HCT116 (cell line): Measurements from ENCODE around the gene RUNX2. TPM values are rescaled to one million over a fixed set of nuclear protein-coding genes. Genes with fewer than 3 reads are reported as not detected.

Source experiments
- ATAC-seq: fragments of 200-7000 bp; cut with Tn5 transposase; 2 replicates; pipeline ENCODE4 v1.9.1; 2020; ENCODE audit warnings: mild to moderate bottlenecking, moderate library complexity
- BruUV-seq: library from RNA; stranded (reverse); fragments of 400-500 nt; replicated peaks from 2 replicates; lab custom pipeline; 2021; lab: Mats Ljungman, UMichigan
- CTCF ChIA-PET: fragments of 300-600 bp; sonication (Branson Sonifier 250); formaldehyde crosslinking; loops from one replicate; lab custom pipeline; 2021; ENCODE audit warnings: antibody characterized with exemption; lab: Charles Lee
- POLR2A ChIA-PET: fragments of 300-600, 350-600 bp; sonication (Branson Sonifier 250); formaldehyde crosslinking; loops from one replicate; lab custom pipeline; 2021; ENCODE audit warnings: antibody characterized with exemption; lab: Charles Lee
- RAD21 ChIA-PET, 2 experiments: fragments of 300-600 bp; sonication (Branson Sonifier 250); formaldehyde crosslinking; loops; one replicate each; lab custom pipeline; 2023; ENCODE audit warnings: low total read pairs in 2 of 2; ENCODE audit not compliant: uncharacterized antibody in 2 of 2, unreplicated experiment in 2 of 2, low non-redundant PET in 1 of 2; lab: Charles Lee
- DNase-seq: peaks from one replicate; pipeline ENCODE4 v3.0.0-alpha.2; 2010; ENCODE audit warnings: low read depth, low spot score
- H2AFZ ChIP-seq: fragments of 200-600 bp; shearing (Covaris generic), sonication (generic); 2 replicates; pipeline ENCODE4 v1.6.1; 2017; ENCODE audit warnings: low read depth, mixed run types, mixed read lengths, antibody characterized with exemption, low read length; ENCODE audit not compliant: poor library complexity, severe bottlenecking
- H3K27ac ChIP-seq: 2 replicates; pipeline ENCODE4 v1.5.1; 2012; ENCODE audit warnings: low read depth, low read length
- H3K27me3 ChIP-seq: fragments of 200-600 bp; sonication (generic); 2 replicates; pipeline ENCODE4 v1.6.1; 2016; ENCODE audit warnings: mixed run types, low read length, mixed read lengths; ENCODE audit not compliant: insufficient read depth
- H3K36me3 ChIP-seq, 2 experiments: fragments of 200-500 bp in 1 of 2; fragments of 200-600 bp in 1 of 2; sonication (Bioruptor generic) in 1 of 2; sonication (generic) in 1 of 2; 2 replicates each; pipeline versions ENCODE4 v1.5.1 to v1.6.1; 2014 to 2016; ENCODE audit warnings: low read length in 2 of 2, inconsistent platforms in 1 of 2, mixed read lengths in 1 of 2, mixed run types in 1 of 2; ENCODE audit not compliant: insufficient read depth in 2 of 2, control insufficient read depth in 1 of 2
- H3K4me1 ChIP-seq, 2 experiments: fragments of 200-600 bp in 1 of 2; sonication (generic) in 1 of 2; 2 replicates each; pipeline versions ENCODE4 v1.5.1 to v1.6.1; 2012 to 2017; ENCODE audit warnings: low read length in 2 of 2, inconsistent platforms in 1 of 2, mild to moderate bottlenecking in 1 of 2, mixed read lengths in 1 of 2, mixed run types in 1 of 2, moderate library complexity in 1 of 2; ENCODE audit not compliant: insufficient read depth in 2 of 2, control insufficient read depth in 1 of 2
- H3K4me2 ChIP-seq: fragments of 200-600 bp; sonication (generic); 2 replicates; pipeline ENCODE4 v1.6.1; 2017; ENCODE audit warnings: mixed run types, low read length, mixed read lengths
- H3K4me3 ChIP-seq, 2 experiments: fragments of 200-600 bp in 1 of 2; sonication (generic) in 1 of 2; replicated peaks in 1 of 2; 2 replicates each; pipeline ENCODE4 v1.5.1; 2011 to 2016; ENCODE audit warnings: low read length in 2 of 2, control low read depth in 1 of 2, low read depth in 1 of 2, mild to moderate bottlenecking in 1 of 2, mixed read lengths in 1 of 2, mixed run types in 1 of 2
- H3K79me2 ChIP-seq: fragments of 200-600 bp; sonication (generic); 2 replicates; pipeline ENCODE4 v1.6.1; 2017; ENCODE audit warnings: mild to moderate bottlenecking, mixed run types, low read length, moderate library complexity, mixed read lengths; ENCODE audit not compliant: insufficient read depth
- H3K9ac ChIP-seq: fragments of 200-600 bp; sonication (generic); 2 replicates; pipeline ENCODE4 v1.6.1; 2016; ENCODE audit warnings: low read length, mixed read lengths
- H3K9me2 ChIP-seq: fragments of 200-600 bp; sonication (generic), shearing (Covaris generic); 2 replicates; pipeline ENCODE4 v1.6.1; 2017; ENCODE audit warnings: mixed run types, mild to moderate bottlenecking, moderate library complexity; ENCODE audit not compliant: insufficient read depth
- H3K9me3 ChIP-seq, 2 experiments: fragments of 200-500 bp in 1 of 2; fragments of 200-600 bp in 1 of 2; sonication (Bioruptor generic) in 1 of 2; sonication (generic) in 1 of 2; 2 replicates each; pipeline ENCODE4 v1.6.1; 2014 to 2017; ENCODE audit warnings: low read length in 2 of 2, mixed read lengths in 2 of 2, inconsistent platforms in 1 of 2, low read depth in 1 of 2, mild to moderate bottlenecking in 1 of 2, mixed run types in 1 of 2, moderate library complexity in 1 of 2; ENCODE audit not compliant: control insufficient read depth in 1 of 2, insufficient read depth in 1 of 2
- H4K20me1 ChIP-seq: fragments of 200-600 bp; sonication (generic), shearing (Covaris generic); 2 replicates; pipeline ENCODE4 v1.6.1; 2017; ENCODE audit warnings: mixed run types, mild to moderate bottlenecking, moderate library complexity; ENCODE audit not compliant: insufficient read depth
- CBX3 ChIP-seq: IDR thresholded peaks from 2 replicates; pipeline ENCODE4 v1.6.1; 2012; ENCODE audit warnings: low read depth
- CEBPB ChIP-seq: IDR thresholded peaks from 2 replicates; pipeline ENCODE4 v1.6.1; 2012; ENCODE audit warnings: low read depth
- CTCF ChIP-seq, 3 experiments: fragments of 200-600 bp in 1 of 3; sonication (generic) in 1 of 3; IDR thresholded peaks in 2 of 3; conservative IDR thresholded peaks in 1 of 3; 2 replicates each; pipeline ENCODE4 v1.5.1; 2012 to 2017; ENCODE audit warnings: low read depth in 2 of 3, low read length in 2 of 3, antibody characterized with exemption in 1 of 3, borderline replicate concordance in 1 of 3, control low read depth in 1 of 3, mild to moderate bottlenecking in 1 of 3, mixed read lengths in 1 of 3, mixed run types in 1 of 3, moderate library complexity in 1 of 3; ENCODE audit not compliant: insufficient read depth in 1 of 3
- EGR1 ChIP-seq: IDR thresholded peaks from 2 replicates; pipeline ENCODE4 v1.6.1; 2012; ENCODE audit warnings: low read depth
- EZH2 ChIP-seq: fragments of 200-600 bp; sonication (generic); IDR thresholded peaks from 2 replicates; pipeline ENCODE4 v1.6.1; 2017; ENCODE audit warnings: antibody characterized with exemption, mixed run types
- EZH2phosphoT487 ChIP-seq: fragments of 200-600 bp; IDR thresholded peaks from 2 replicates; pipeline ENCODE4 v1.6.1; 2018; ENCODE audit warnings: antibody characterized with exemption, borderline replicate concordance
- FOSL1 ChIP-seq: IDR thresholded peaks from 2 replicates; pipeline ENCODE4 v1.6.1; 2012; ENCODE audit warnings: low read depth
- JUND ChIP-seq: IDR thresholded peaks from 2 replicates; pipeline ENCODE4 v1.6.1; 2012
- POLR2A ChIP-seq: IDR thresholded peaks from 2 replicates; pipeline ENCODE4 v1.7.0; 2011; ENCODE audit warnings: borderline replicate concordance; ENCODE audit not compliant: insufficient read depth, insufficient read length; ENCODE audit errors: extremely low read depth
- POLR2AphosphoS5 ChIP-seq: IDR thresholded peaks from 2 replicates; pipeline ENCODE4 v1.6.1; 2011; ENCODE audit warnings: mild to moderate bottlenecking, low read depth, low read length, moderate library complexity
- RAD21 ChIP-seq: IDR thresholded peaks from 2 replicates; pipeline ENCODE4 v1.6.1; 2012; ENCODE audit warnings: low read depth, mild to moderate bottlenecking
- SIN3A ChIP-seq: IDR thresholded peaks from 2 replicates; pipeline ENCODE4 v1.6.1; 2012; ENCODE audit warnings: low read depth
- SP1 ChIP-seq: IDR thresholded peaks from 2 replicates; pipeline ENCODE4 v1.6.1; 2012; ENCODE audit warnings: low read depth
- TCF7L2 ChIP-seq: IDR thresholded peaks from 2 replicates; pipeline ENCODE4 v1.7.0; 2011; ENCODE audit warnings: borderline replicate concordance, inconsistent platforms; ENCODE audit not compliant: insufficient read depth, insufficient read length; ENCODE audit errors: extremely low read depth
- YY1 ChIP-seq: IDR thresholded peaks from 2 replicates; pipeline ENCODE4 v1.6.1; 2011; ENCODE audit warnings: low read length, low read depth, moderate library complexity, mild to moderate bottlenecking; ENCODE audit not compliant: insufficient replicate concordance; ENCODE audit errors: extremely low read depth
- ZNF274 ChIP-seq: fragments of 200-500 bp; sonication (Bioruptor generic); IDR thresholded peaks from 2 replicates; pipeline ENCODE4 v1.6.1; 2014; ENCODE audit warnings: mild to moderate bottlenecking, low read depth, low read length, inconsistent platforms
- intact Hi-C: fragments of 100-400 bp; cut with micrococcal nuclease; formaldehyde crosslinking; loops from 2 replicates; pipeline ENCODE4 v1.10.0; 2022
- total RNA-seq: library from RNA; stranded (reverse); gene quantifications from one replicate; pipeline ENCODE4 v1.2.1, GENCODE V29; 2021; ENCODE audit not compliant: unreplicated experiment

Gene RUNX2
- total RNA-seq, 1 experiment from 2014 or later: 1.1 TPM

GRCh38 chr6:45522486-45522885, 194.4 kb downstream of the RUNX2 start:
- no peak for ATAC-seq
- Histone ChIP-seq H3K27ac (no peak overlapping the region), H4K20me1 (no peaks in the 10 kb centered on the region), H2AFZ (no peak overlapping the region), H3K79me2 (no peaks in the 10 kb centered on the region), H3K36me3 (no peaks in the 10 kb centered on the region), H3K9ac (no peak overlapping the region), H3K4me1 (peaks cover 27 to 33% of the 10 kb centered on the region in 2 experiments), H3K4me2 (no peak overlapping the region), H3K27me3 (no peaks in the 10 kb centered on the region; the same call in 1 of the 2 replicates), H3K9me2 (no peaks in the 10 kb centered on the region), H3K4me3 (no peak overlapping the region), H3K9me3 (no peaks in the 10 kb centered on the region)
- RAD21 ChIA-PET: no interaction called here
- intact Hi-C loops: no loop called here
- no TSS peak for BruUV-seq
- CTCF ChIA-PET: no interaction called here
- TF ChIP-seq ZNF274 (no peak), SIN3A (no peak), JUND (no peak), EZH2phosphoT487 (no peak), SP1 (no peak), POLR2A (no peak), CEBPB (no peak), POLR2AphosphoS5 (no peak), YY1 (no peak), TCF7L2 (no peak)
- no peak for DNase-seq
- POLR2A ChIA-PET: no interaction called here

GRCh38 chr6:45527210-45527609, 199.1 kb downstream of the RUNX2 start:
- Histone ChIP-seq H3K4me2 (no peak overlapping the region), H3K4me3 (no peak overlapping the region), H3K36me3 (no peaks in the 10 kb centered on the region), H3K27me3 (peaks cover 17% of the 10 kb centered on the region; the same call in 1 of the 2 replicates), H3K27ac (no peak overlapping the region), H2AFZ (no peak overlapping the region), H4K20me1 (no peaks in the 10 kb centered on the region), H3K9ac (no peak overlapping the region), H3K9me2 (no peaks in the 10 kb centered on the region), H3K79me2 (no peaks in the 10 kb centered on the region), H3K4me1 (peaks cover 16 to 19% of the 10 kb centered on the region in 2 experiments), H3K9me3 (no peaks in the 10 kb centered on the region)
- BruUV-seq: no TSS peak
- DNase-seq (no peak), ATAC-seq (no peak)
- RAD21 ChIA-PET: no interaction called here
- intact Hi-C loops: no loop called here
- CTCF ChIA-PET: no interaction called here
- POLR2A ChIA-PET: no interaction called here
- TF ChIP-seq ZNF274 (no peak), SP1 (no peak), POLR2A (no peak), RAD21 (no peak), CTCF (IDR thresholded peaks at IDR 0.05 in 2 of 3, conservative IDR thresholded peaks at IDR 0.05 in 1 of 3; ENCODE audit: borderline replicate concordance in 1 of 3, insufficient read depth in 1 of 3, low read depth in 2 of 3, low read length in 2 of 3) (no peak), EGR1 (no peak), TCF7L2 (no peak), EZH2 (no peak), FOSL1 (no peak), EZH2phosphoT487 (no peak), CBX3 (no peak), POLR2AphosphoS5 (no peak), SIN3A (no peak)
